Parathyroid adenoma (tissue), 2 donors: ENCODE measurements around the gene NCKAP1.

ENCODE experiments used
- H2AFZ ChIP-seq: fragments of 300-600 bp; sonication (generic); one replicate; pipeline ENCODE4 v1.7.0; 2017; ENCODE audit warnings: antibody characterized with exemption, mild to moderate bottlenecking
- H3K27ac ChIP-seq: fragments of 300-600 bp; sonication (generic); one replicate; pipeline ENCODE4 v1.7.0; 2017
- H3K27me3 ChIP-seq: fragments of 300-600 bp; sonication (generic); one replicate; pipeline ENCODE4 v1.7.0; 2017; ENCODE audit warnings: low read length; ENCODE audit not compliant: control insufficient read depth, insufficient read depth
- H3K36me3 ChIP-seq: fragments of 300-600 bp; sonication (generic); one replicate; pipeline ENCODE4 v1.7.0; 2017; ENCODE audit warnings: low read length; ENCODE audit not compliant: control insufficient read depth, insufficient read depth
- H3K4me1 ChIP-seq: fragments of 300-600 bp; sonication (generic); one replicate; pipeline ENCODE4 v1.7.0; 2017; ENCODE audit warnings: control low read depth
- H3K4me2 ChIP-seq: fragments of 300-600 bp; sonication (generic); one replicate; pipeline ENCODE4 v1.7.0; 2017; ENCODE audit warnings: low read length
- H3K4me3 ChIP-seq: fragments of 300-600 bp; sonication (generic); one replicate; pipeline ENCODE4 v1.7.0; 2017; ENCODE audit warnings: low read depth, low read length
- H3K79me2 ChIP-seq: fragments of 300-600 bp; sonication (generic); one replicate; pipeline ENCODE4 v1.7.0; 2017; ENCODE audit warnings: control low read depth
- H3K9ac ChIP-seq: fragments of 300-600 bp; sonication (generic); one replicate; pipeline ENCODE4 v1.7.0; 2017; ENCODE audit warnings: mild to moderate bottlenecking
- H3K9me3 ChIP-seq: fragments of 300-600 bp; sonication (generic); one replicate; pipeline ENCODE4 v1.7.0; 2017; ENCODE audit warnings: low read length; ENCODE audit not compliant: control insufficient read depth
- CTCF ChIP-seq: fragments of 300-600 bp; sonication (generic); IDR thresholded peaks from one replicate; pipeline ENCODE4 v1.7.0; 2017; ENCODE audit warnings: antibody characterized with exemption, mild to moderate bottlenecking
- donor health status: primary hyperparathyroidism.

NCKAP1 gene

DNA sequence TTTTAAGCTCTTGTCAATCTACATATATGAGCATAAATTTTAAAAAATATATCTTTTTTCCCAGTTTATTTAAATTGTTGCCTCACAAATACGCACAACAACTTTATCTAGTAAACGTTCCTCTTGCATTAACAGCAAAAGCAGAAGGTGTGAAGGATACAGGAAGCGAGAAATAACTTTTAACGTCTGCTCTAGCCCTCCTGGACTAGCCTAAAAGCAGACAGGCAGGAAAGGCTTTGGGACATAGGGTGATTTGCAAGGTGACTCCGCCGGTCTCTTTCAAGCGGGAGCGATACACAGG is 39.9 kb upstream of the NCKAP1 start:
- Histone ChIP-seq H3K4me3 (peak overlapping the region; percentile 75), H3K36me3 (no peaks in the 10 kb centered on the region)

DNA sequence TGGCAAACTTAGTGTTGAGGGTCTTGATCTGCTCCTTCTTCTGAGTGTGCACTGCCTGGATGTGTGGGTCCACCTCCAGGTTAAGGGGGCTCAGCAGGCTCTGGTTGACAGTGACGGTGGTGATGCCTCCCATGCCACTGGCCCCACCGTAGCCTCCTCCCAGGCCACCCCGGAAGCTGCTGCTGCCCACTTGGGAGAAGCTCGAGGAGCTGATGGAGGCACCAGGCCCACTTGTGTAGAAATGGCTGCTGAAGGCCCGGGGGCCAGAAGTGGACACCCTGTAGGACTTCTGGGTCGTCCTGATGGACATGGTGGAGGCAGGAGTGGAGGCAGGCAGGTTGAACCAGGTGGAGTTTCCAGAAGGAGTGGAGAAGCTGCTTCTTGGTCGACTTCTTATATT is 33.9 kb upstream of the NCKAP1 start:
- no peak for TF ChIP-seq CTCF
- H3K36me3 ChIP-seq = no peaks in the 10 kb centered on the region
- H2AFZ ChIP-seq = no peak overlapping the region
- H3K9ac ChIP-seq = no peak overlapping the region
- H3K27ac ChIP-seq = no peak overlapping the region
- H3K4me1 ChIP-seq = no peaks in the 10 kb centered on the region
- H3K9me3 ChIP-seq = no peaks in the 10 kb centered on the region
- no peaks in the 10 kb centered on the region for H3K27me3 ChIP-seq
- no peak overlapping the region for H3K4me3 ChIP-seq
- no peak overlapping the region for H3K4me2 ChIP-seq
- H3K79me2 ChIP-seq = no peaks in the 10 kb centered on the region

More for the DNA sequence above, 39.9 kb upstream of the NCKAP1 start:
- no peak overlapping the region for H3K9ac ChIP-seq
- no peak for TF ChIP-seq CTCF
- H2AFZ ChIP-seq = peak overlapping the region; percentile 98
- no peaks in the 10 kb centered on the region for H3K79me2 ChIP-seq
- no peaks in the 10 kb centered on the region for H3K4me1 ChIP-seq
- no peaks in the 10 kb centered on the region for H3K27me3 ChIP-seq
- H3K4me2 ChIP-seq = peak overlapping the region; percentile 61
- H3K27ac ChIP-seq = peak overlapping the region; percentile 80
- no peaks in the 10 kb centered on the region for H3K9me3 ChIP-seq

DNA sequence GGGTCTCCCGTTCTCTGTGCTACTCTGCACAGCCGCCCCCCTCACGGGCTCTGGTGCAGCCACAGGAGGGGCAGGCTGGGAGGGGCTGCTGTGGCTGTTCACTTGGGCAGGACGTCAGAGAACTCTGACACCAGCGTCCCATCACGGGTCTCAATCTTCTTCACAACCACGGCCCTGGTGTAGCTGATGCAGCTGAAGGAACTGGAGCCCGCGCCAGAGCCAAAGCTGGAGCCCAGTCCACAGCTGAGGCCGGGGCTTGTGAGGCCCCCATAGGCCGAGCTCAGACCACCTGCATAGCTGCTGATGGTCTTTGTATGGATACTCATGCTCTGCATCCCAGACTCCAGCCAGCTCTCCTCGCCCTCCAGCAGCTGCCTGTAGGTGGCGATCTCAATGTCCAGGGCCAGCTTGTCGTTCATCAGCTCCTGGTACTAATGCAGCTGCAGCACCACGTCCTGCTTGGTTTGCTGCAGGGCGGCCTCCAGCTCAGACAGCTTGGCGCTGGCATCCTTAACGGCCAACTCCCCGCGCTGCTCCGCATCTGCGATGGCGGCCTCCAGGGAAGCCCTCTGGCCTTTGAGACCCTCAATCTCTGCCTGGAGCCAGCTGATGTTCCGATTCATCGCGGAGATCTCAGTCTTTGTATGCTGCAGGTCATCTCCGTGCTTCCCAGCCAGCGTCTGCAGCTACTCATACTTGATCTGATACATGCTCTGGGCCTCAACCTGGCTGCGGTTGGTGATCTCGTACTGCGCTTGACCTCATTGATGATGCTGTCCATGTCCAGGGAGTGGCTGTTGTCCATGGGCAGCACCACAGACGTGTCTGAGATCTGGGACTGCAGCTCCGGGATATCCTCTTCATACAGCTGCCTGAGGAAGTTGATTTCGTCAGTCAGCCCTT is 32.9 kb upstream of the NCKAP1 start:
- Histone ChIP-seq H3K9me3 (no peaks in the 10 kb centered on the region), H3K79me2 (no peaks in the 10 kb centered on the region), H3K4me3 (no peak overlapping the region), H3K9ac (no peak overlapping the region), H3K4me2 (no peak overlapping the region), H2AFZ (peak overlapping the region; percentile 36), H3K36me3 (no peaks in the 10 kb centered on the region), H3K27me3 (no peaks in the 10 kb centered on the region), H3K27ac (no peak overlapping the region), H3K4me1 (no peaks in the 10 kb centered on the region)
- no peak for TF ChIP-seq CTCF

DNA sequence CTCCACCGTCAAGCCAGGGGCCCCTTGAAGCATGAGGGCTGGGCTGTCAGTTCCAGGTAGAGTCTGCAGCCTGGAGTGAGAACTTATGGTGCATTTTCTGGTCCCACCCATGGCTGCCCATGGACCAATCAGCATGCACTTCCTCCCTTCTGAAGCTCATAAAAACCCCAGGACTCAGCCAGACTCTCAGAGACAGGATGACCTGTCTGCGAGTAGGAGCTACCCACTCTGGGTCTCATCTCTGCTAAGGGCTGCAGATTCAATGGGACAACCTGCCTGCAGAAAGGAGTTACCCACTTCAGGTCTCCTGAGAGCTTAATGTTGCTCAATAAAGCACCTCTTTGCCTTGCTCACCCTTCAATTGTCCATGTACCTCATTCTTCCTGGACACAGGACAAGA is 30.9 kb upstream of the NCKAP1 start:
- no peaks in the 10 kb centered on the region for H3K36me3 ChIP-seq
- no peak overlapping the region for H3K4me2 ChIP-seq
- H2AFZ ChIP-seq = no peak overlapping the region
- TF ChIP-seq CTCF = no peak
- H3K9ac ChIP-seq = no peak overlapping the region
- no peak overlapping the region for H3K27ac ChIP-seq
- no peak overlapping the region for H3K4me3 ChIP-seq
- no peaks in the 10 kb centered on the region for H3K27me3 ChIP-seq
- no peaks in the 10 kb centered on the region for H3K9me3 ChIP-seq
- no peaks in the 10 kb centered on the region for H3K4me1 ChIP-seq
- no peaks in the 10 kb centered on the region for H3K79me2 ChIP-seq

GRCh38 chr2:183068561-183068960 is 30.3 kb upstream of the NCKAP1 start:
- Histone ChIP-seq H2AFZ (no peak overlapping the region), H3K4me3 (no peak overlapping the region), H3K27ac (no peak overlapping the region), H3K4me2 (no peak overlapping the region), H3K36me3 (no peaks in the 10 kb centered on the region), H3K9ac (no peak overlapping the region), H3K9me3 (no peaks in the 10 kb centered on the region), H3K4me1 (no peaks in the 10 kb centered on the region), H3K27me3 (no peaks in the 10 kb centered on the region), H3K79me2 (no peaks in the 10 kb centered on the region)
- TF ChIP-seq CTCF = no peak
